HEK293 (cell line): ENCODE measurements around the gene CCDC120.
A peak's percentile ranks its signal among the peaks of the same experiment; 100 is the strongest.

ENCODE experiments used
- GFI1B ChIP-seq: fragments of 450-650 bp; formaldehyde crosslinking; IDR thresholded peaks from 2 replicates; pipeline ENCODE4 v1.5.1; 2016; ENCODE audit warnings: missing biosample characterization, missing genetic modification characterization
- KLF1 ChIP-seq: fragments of 450-650 bp; formaldehyde crosslinking; IDR thresholded peaks from 2 replicates; pipeline ENCODE4 v1.5.1; 2016; ENCODE audit warnings: missing biosample characterization, missing genetic modification characterization
- KLF17 ChIP-seq: fragments of 450-650 bp; formaldehyde crosslinking; IDR thresholded peaks from 2 replicates; pipeline ENCODE4 v1.5.1; 2016; ENCODE audit warnings: missing biosample characterization, missing genetic modification characterization
- KLF7 ChIP-seq: fragments of 450-650 bp; formaldehyde crosslinking; IDR thresholded peaks from 2 replicates; pipeline ENCODE4 v1.5.1; 2016; ENCODE audit warnings: missing biosample characterization, missing genetic modification characterization, borderline replicate concordance
- PRDM4 ChIP-seq: fragments of 450-650 bp; formaldehyde crosslinking; IDR thresholded peaks from 2 replicates; pipeline ENCODE4 v1.5.1; 2017; ENCODE audit warnings: missing biosample characterization, missing genetic modification characterization
- REST ChIP-seq: fragments of 450-650 bp; formaldehyde crosslinking; IDR thresholded peaks from 2 replicates; pipeline ENCODE4 v1.5.1; 2016; ENCODE audit warnings: missing biosample characterization, missing genetic modification characterization
- YY2 ChIP-seq: fragments of 450-650 bp; formaldehyde crosslinking; IDR thresholded peaks from 2 replicates; pipeline ENCODE4 v1.5.1; 2016; ENCODE audit warnings: missing biosample characterization, missing genetic modification characterization
- ZBTB44 ChIP-seq: fragments of 450-650 bp; IDR thresholded peaks from 2 replicates; pipeline ENCODE4 v1.5.1; 2018; ENCODE audit warnings: missing biosample characterization, mild to moderate bottlenecking, missing genetic modification characterization
- ZBTB8A ChIP-seq: fragments of 450-650 bp; formaldehyde crosslinking; IDR thresholded peaks from 2 replicates; pipeline ENCODE4 v1.5.1; 2016; ENCODE audit warnings: missing biosample characterization, missing genetic modification characterization
- ZFP37 ChIP-seq: fragments of 450-650 bp; formaldehyde crosslinking; IDR thresholded peaks from 2 replicates; pipeline ENCODE4 v1.5.1; 2016; ENCODE audit warnings: missing biosample characterization, missing genetic modification characterization
- ZFP41 ChIP-seq: fragments of 450-650 bp; formaldehyde crosslinking; IDR thresholded peaks from 2 replicates; pipeline ENCODE4 v1.5.1; 2016; ENCODE audit warnings: missing biosample characterization, missing genetic modification characterization, borderline replicate concordance
- ZNF114 ChIP-seq: fragments of 450-650 bp; formaldehyde crosslinking; IDR thresholded peaks from 2 replicates; pipeline ENCODE4 v1.5.0; 2017; ENCODE audit warnings: missing biosample characterization, missing genetic modification characterization
- ZNF341 ChIP-seq: fragments of 450-650 bp; formaldehyde crosslinking; IDR thresholded peaks from 2 replicates; pipeline ENCODE4; 2016; ENCODE audit warnings: low read depth, missing biosample characterization, missing genetic modification characterization
- ZNF394 ChIP-seq: fragments of 450-650 bp; formaldehyde crosslinking; IDR thresholded peaks from 2 replicates; pipeline ENCODE4 v1.5.1; 2016; ENCODE audit warnings: missing biosample characterization, missing genetic modification characterization, mild to moderate bottlenecking, moderate library complexity, borderline replicate concordance
- ZNF449 ChIP-seq: fragments of 450-650 bp; formaldehyde crosslinking; IDR thresholded peaks from 2 replicates; pipeline ENCODE4 v1.5.1; 2017; ENCODE audit warnings: missing biosample characterization, mild to moderate bottlenecking, missing genetic modification characterization, moderate library complexity
- ZNF48 ChIP-seq: fragments of 450-650 bp; formaldehyde crosslinking; IDR thresholded peaks from 2 replicates; pipeline ENCODE4 v1.5.1; 2016; ENCODE audit warnings: missing biosample characterization, missing genetic modification characterization
- ZNF501 ChIP-seq: fragments of 450-650 bp; formaldehyde crosslinking; IDR thresholded peaks from 2 replicates; pipeline ENCODE4 v1.5.1; 2016; ENCODE audit warnings: missing biosample characterization, missing genetic modification characterization
- ZNF645 ChIP-seq: fragments of 450-650 bp; formaldehyde crosslinking; IDR thresholded peaks from 2 replicates; pipeline ENCODE4; 2016; ENCODE audit warnings: missing biosample characterization, missing genetic modification characterization
- ZNF692 ChIP-seq: fragments of 450-650 bp; formaldehyde crosslinking; IDR thresholded peaks from 2 replicates; pipeline ENCODE4 v1.5.1; 2016; ENCODE audit warnings: missing biosample characterization, missing genetic modification characterization
- ZNF792 ChIP-seq: fragments of 450-650 bp; formaldehyde crosslinking; IDR thresholded peaks from 2 replicates; pipeline ENCODE4 v1.5.1; 2016; ENCODE audit warnings: missing biosample characterization, missing genetic modification characterization
- ZSCAN18 ChIP-seq: fragments of 450-650 bp; formaldehyde crosslinking; IDR thresholded peaks from 2 replicates; pipeline ENCODE4 v1.5.1; 2016; ENCODE audit warnings: missing biosample characterization, missing genetic modification characterization
- ZSCAN5A ChIP-seq: fragments of 450-650 bp; formaldehyde crosslinking; IDR thresholded peaks from 2 replicates; pipeline ENCODE4 v1.5.1; 2016; ENCODE audit warnings: missing biosample characterization, missing genetic modification characterization
- ZXDB ChIP-seq: fragments of 450-650 bp; formaldehyde crosslinking; IDR thresholded peaks from 2 replicates; pipeline ENCODE4 v1.5.1; 2016; ENCODE audit warnings: missing biosample characterization, missing genetic modification characterization

Gene CCDC120

GRCh38 chrX:49037883-49038475 lies 20.8 kb upstream of the CCDC120 start (continued):
- no peak for TF ChIP-seq KLF1
- no peak for TF ChIP-seq ZNF341 (tag by site-specific recombination)
- TF ChIP-seq ZNF501 = no peak
- TF ChIP-seq YY2 (tag by site-specific recombination) = no peak
- no peak for TF ChIP-seq ZSCAN18 (tag by site-specific recombination)
- no peak for TF ChIP-seq ZFP41 (tag by site-specific recombination)
- TF ChIP-seq ZXDB (tag by site-specific recombination) = no peak
- peak; percentile 75 for TF ChIP-seq ZNF692 (tag by site-specific recombination)
- no peak for TF ChIP-seq KLF7 (tag by site-specific recombination)
- TF ChIP-seq ZFP37 = 0 out of 2 replicates have a peak, but pooled peaks have one; percentile 44
- no peak for TF ChIP-seq ZSCAN5A (tag by site-specific recombination)
- TF ChIP-seq ZNF48 = no peak
- peak; percentile 63; the same call in 1 of the 2 replicates for TF ChIP-seq KLF17 (tag by site-specific recombination)
- TF ChIP-seq ZNF645 (tag by site-specific recombination) = no peak
- TF ChIP-seq ZNF449 (tag by site-specific recombination) = no peak
- no peak for TF ChIP-seq ZBTB44 (tag by site-specific recombination)
- TF ChIP-seq GFI1B (tag by site-specific recombination) = no peak
- no peak for TF ChIP-seq ZNF114 (tag by site-specific recombination)
- TF ChIP-seq ZNF394 (tag by site-specific recombination) = 0 out of 2 replicates have a peak, but pooled peaks have one; percentile 18
- TF ChIP-seq REST (tag by site-specific recombination) = no peak
- no peak for TF ChIP-seq PRDM4 (tag by site-specific recombination)
- no peak for TF ChIP-seq ZNF792
- no peak for TF ChIP-seq ZBTB8A (tag by site-specific recombination)
